GM12878 (cell line): ENCODE data around the gene BTF3L4. TPM values are rescaled to one million over a fixed set of nuclear protein-coding genes. Genes with fewer than 3 reads are reported as not detected.

Experiments used
- BMI1 ChIP-seq: fragments of 450-650 bp; IDR thresholded peaks from 2 replicates; pipeline ENCODE4 v1.6.1; 2016; ENCODE audit warnings: mild to moderate bottlenecking, moderate library complexity, borderline replicate concordance
- ETV6 ChIP-seq, 2 experiments: fragments of 450-650 bp in 1 of 2; IDR thresholded peaks in 1 of 2; conservative IDR thresholded peaks in 1 of 2; 2 replicates each; pipeline ENCODE4 v1.6.1; 2014; ENCODE audit warnings: antibody characterized with exemption in 1 of 2, borderline replicate concordance in 1 of 2, low read depth in 1 of 2, mild to moderate bottlenecking in 1 of 2, moderate library complexity in 1 of 2
- GABPA ChIP-seq: IDR thresholded peaks from 2 replicates; pipeline ENCODE4 v1.6.1; 2014; ENCODE audit warnings: antibody characterized with exemption, low read depth, mild to moderate bottlenecking, inconsistent platforms
- IKZF1 ChIP-seq: fragments of 450-650 bp; conservative IDR thresholded peaks from 2 replicates; pipeline ENCODE4 v1.6.1; 2017; ENCODE audit warnings: antibody characterized with exemption, mild to moderate bottlenecking
- MEF2A ChIP-seq: IDR thresholded peaks from 2 replicates; pipeline ENCODE4 v1.6.1; 2011; ENCODE audit warnings: low read depth, mild to moderate bottlenecking, low read length, moderate library complexity; ENCODE audit not compliant: insufficient read depth
- NBN ChIP-seq: fragments of 450-650 bp; IDR thresholded peaks from 2 replicates; pipeline ENCODE4 v1.6.1; 2016
- POLR2A ChIP-seq: IDR thresholded peaks from 2 replicates; pipeline ENCODE4 v1.6.1; 2011; ENCODE audit warnings: low read depth, mild to moderate bottlenecking, low read length
- POU2F2 ChIP-seq: IDR thresholded peaks from 3 replicates; pipeline ENCODE4 v1.6.1; 2011; ENCODE audit warnings: low read depth, mild to moderate bottlenecking, low read length, borderline replicate concordance
- RAD51 ChIP-seq: fragments of 450-650 bp; IDR thresholded peaks from 2 replicates; pipeline ENCODE4 v1.6.1; 2016; ENCODE audit warnings: moderate library complexity, mild to moderate bottlenecking, inconsistent platforms
- SMAD5 ChIP-seq: IDR thresholded peaks from 2 replicates; pipeline ENCODE4 v1.6.1; 2016; ENCODE audit warnings: antibody characterized with exemption, low read depth
- SPI1 ChIP-seq: IDR thresholded peaks from 2 replicates; pipeline ENCODE4 v1.6.1; 2011; ENCODE audit warnings: low read depth, mild to moderate bottlenecking, low read length, moderate library complexity, borderline replicate concordance; ENCODE audit not compliant: insufficient read depth
- polyA plus RNA-seq, 11 experiments: library from polyadenylated mRNA; depleted of rRNA in 4 of 11; unstranded in 6 of 11; stranded (reverse) in 5 of 11; fragments of >200 nt; fragmentation: Nextera tagmentation in 4 of 11; fragmentation: Illumina TruSeq in 1 of 11; extraction: Ambion mirVana in 4 of 11; extraction: Trizol in 1 of 11; gene quantifications; 1 replicate in 1 of 11; 2 replicates in 10 of 11; pipeline versions ENCODE4 v1.2.1 to v1.2.3, GENCODE V29; 2011 to 2016; ENCODE audit warnings: inconsistent platforms in 2 of 11, missing spikeins in 2 of 11, low read depth in 1 of 11
- total RNA-seq, 4 experiments: library from RNA; depleted of rRNA in 3 of 4; stranded (reverse); fragments of >200 nt in 3 of 4; fragmentation: Illumina TruSeq in 1 of 4; extraction: Trizol in 1 of 4; gene quantifications; 2 replicates each; pipeline versions ENCODE4 v1.2.1 to v1.2.3, GENCODE V29; 2013 to 2021
- TF ChIP-seq, protein P1 (sequence below): fragments of 450-650 bp; formaldehyde crosslinking; IDR thresholded peaks from 2 replicates; pipeline ENCODE4 v1.4.0; 2022; ENCODE audit warnings: mild to moderate bottlenecking, moderate library complexity
- TF ChIP-seq, protein P2 (sequence below): fragments of 450-650 bp; conservative IDR thresholded peaks from 2 replicates; pipeline ENCODE4 v1.6.1; 2017; ENCODE audit warnings: mild to moderate bottlenecking, moderate library complexity
- TF ChIP-seq, protein P3 (sequence below): fragments of 450-650 bp; IDR thresholded peaks from 2 replicates; pipeline ENCODE4 v1.6.1; 2016; ENCODE audit warnings: mild to moderate bottlenecking, moderate library complexity, borderline replicate concordance
- TF ChIP-seq, protein P4 (sequence below): IDR thresholded peaks from 2 replicates; pipeline ENCODE4 v1.6.1; 2012; ENCODE audit warnings: mild to moderate bottlenecking, low read depth, low read length

BTF3L4 gene
- total and polyA plus RNA-seq, 10 of the 15 experiments (the other 5 are each of a cell fraction or from before 2014, with no cell fraction given): 25.0 to 76.9 (median 66.8) TPM

DNA sequence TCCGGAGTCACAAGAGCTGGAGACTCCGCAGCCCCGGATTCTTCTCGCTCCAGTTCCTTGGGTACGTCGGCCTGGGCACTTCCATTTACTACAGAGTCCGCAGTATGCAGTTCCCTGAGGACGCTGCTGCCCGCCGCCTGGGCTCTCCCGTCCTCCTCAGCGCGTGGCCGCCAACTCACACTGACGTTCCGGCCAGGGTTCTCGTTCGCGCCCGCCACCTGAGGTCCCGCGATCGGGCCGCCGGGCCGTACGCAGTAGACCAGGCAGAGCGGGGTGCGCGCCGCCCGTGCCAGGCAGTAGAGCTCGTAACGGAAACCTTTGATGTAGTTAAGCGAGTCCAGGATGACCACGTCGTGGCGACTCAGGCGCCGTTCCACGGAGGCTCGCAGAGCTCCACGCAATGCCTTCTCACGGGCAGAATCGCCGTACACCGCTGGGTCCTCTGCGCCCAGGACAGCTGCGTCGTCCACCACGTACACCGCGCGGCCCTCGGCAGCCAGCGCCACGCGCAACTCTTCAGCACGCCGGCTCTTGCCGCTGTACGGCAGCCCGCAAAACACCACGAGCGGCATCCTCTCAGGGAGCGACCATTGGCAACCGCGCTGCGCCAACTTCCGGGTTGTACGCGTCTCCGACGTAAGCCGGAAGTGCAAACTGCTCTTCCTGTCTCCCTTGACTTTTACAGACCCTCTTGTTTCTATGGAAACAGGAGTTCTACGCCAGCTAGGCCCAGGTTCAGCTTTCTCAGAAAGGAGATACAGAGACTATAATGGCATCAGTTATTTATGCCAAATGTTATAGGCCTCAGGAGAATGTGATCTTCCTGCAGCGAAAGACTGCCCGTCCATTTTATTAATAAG, 22.7 kb upstream of the BTF3L4 start, which contains the start of gene KTI12 (continued):
- TF ChIP-seq, protein P1, sequence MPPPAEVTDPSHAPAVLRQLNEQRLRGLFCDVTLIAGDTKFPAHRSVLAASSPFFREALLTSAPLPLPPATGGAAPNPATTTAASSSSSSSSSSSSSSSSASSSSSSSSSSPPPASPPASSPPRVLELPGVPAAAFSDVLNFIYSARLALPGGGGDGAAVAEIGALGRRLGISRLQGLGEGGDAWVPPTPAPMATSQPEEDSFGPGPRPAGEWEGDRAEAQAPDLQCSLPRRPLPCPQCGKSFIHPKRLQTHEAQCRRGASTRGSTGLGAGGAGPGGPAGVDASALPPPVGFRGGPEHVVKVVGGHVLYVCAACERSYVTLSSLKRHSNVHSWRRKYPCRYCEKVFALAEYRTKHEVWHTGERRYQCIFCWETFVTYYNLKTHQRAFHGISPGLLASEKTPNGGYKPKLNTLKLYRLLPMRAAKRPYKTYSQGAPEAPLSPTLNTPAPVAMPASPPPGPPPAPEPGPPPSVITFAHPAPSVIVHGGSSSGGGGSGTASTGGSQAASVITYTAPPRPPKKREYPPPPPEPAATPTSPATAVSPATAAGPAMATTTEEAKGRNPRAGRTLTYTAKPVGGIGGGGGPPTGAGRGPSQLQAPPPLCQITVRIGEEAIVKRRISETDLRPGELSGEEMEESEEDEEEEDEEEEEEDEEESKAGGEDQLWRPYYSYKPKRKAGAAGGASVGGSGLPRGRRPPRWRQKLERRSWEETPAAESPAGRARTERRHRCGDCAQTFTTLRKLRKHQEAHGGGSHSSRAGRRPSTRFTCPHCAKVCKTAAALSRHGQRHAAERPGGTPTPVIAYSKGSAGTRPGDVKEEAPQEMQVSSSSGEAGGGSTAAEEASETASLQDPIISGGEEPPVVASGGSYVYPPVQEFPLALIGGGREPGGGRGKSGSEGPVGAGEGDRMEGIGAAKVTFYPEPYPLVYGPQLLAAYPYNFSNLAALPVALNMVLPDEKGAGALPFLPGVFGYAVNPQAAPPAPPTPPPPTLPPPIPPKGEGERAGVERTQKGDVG (CRISPR knock-in tag): no peak
- TF ChIP-seq POU2F2 (peak; percentile 71; the same call in 2 of the 3 replicates), ETV6 (conservative IDR thresholded peaks at IDR 0.05 in 1 of 2, IDR thresholded peaks at IDR 0.05 in 1 of 2; ENCODE audit: borderline replicate concordance in 1 of 2, low read depth in 1 of 2) (peak in 1 of 2 experiments; percentile 69; a peak in 1 of 4 replicates), POLR2A (peak; percentile 98), BMI1 (peak; percentile 93), RAD51 (no peak), NBN (0 out of 2 replicates have a peak, but pooled peaks have one; percentile 13), GABPA (peak; percentile 90), MEF2A (no peak), SPI1 (peak; percentile 54; the same call in 1 of the 2 replicates), SMAD5 (peak; percentile 81), IKZF1 (peak; percentile 74)
- TF ChIP-seq, protein P2, sequence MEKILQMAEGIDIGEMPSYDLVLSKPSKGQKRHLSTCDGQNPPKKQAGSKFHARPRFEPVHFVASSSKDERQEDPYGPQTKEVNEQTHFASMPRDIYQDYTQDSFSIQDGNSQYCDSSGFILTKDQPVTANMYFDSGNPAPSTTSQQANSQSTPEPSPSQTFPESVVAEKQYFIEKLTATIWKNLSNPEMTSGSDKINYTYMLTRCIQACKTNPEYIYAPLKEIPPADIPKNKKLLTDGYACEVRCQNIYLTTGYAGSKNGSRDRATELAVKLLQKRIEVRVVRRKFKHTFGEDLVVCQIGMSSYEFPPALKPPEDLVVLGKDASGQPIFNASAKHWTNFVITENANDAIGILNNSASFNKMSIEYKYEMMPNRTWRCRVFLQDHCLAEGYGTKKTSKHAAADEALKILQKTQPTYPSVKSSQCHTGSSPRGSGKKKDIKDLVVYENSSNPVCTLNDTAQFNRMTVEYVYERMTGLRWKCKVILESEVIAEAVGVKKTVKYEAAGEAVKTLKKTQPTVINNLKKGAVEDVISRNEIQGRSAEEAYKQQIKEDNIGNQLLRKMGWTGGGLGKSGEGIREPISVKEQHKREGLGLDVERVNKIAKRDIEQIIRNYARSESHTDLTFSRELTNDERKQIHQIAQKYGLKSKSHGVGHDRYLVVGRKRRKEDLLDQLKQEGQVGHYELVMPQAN: no peak; the same call in none of the 2 replicates
- TF ChIP-seq, protein P3, sequence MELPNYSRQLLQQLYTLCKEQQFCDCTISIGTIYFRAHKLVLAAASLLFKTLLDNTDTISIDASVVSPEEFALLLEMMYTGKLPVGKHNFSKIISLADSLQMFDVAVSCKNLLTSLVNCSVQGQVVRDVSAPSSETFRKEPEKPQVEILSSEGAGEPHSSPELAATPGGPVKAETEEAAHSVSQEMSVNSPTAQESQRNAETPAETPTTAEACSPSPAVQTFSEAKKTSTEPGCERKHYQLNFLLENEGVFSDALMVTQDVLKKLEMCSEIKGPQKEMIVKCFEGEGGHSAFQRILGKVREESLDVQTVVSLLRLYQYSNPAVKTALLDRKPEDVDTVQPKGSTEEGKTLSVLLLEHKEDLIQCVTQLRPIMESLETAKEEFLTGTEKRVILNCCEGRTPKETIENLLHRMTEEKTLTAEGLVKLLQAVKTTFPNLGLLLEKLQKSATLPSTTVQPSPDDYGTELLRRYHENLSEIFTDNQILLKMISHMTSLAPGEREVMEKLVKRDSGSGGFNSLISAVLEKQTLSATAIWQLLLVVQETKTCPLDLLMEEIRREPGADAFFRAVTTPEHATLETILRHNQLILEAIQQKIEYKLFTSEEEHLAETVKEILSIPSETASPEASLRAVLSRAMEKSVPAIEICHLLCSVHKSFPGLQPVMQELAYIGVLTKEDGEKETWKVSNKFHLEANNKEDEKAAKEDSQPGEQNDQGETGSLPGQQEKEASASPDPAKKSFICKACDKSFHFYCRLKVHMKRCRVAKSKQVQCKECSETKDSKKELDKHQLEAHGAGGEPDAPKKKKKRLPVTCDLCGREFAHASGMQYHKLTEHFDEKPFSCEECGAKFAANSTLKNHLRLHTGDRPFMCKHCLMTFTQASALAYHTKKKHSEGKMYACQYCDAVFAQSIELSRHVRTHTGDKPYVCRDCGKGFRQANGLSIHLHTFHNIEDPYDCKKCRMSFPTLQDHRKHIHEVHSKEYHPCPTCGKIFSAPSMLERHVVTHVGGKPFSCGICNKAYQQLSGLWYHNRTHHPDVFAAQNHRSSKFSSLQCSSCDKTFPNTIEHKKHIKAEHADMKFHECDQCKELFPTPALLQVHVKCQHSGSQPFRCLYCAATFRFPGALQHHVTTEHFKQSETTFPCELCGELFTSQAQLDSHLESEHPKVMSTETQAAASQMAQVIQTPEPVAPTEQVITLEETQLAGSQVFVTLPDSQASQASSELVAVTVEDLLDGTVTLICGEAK: peak; percentile 92
- TF ChIP-seq, protein P4, sequence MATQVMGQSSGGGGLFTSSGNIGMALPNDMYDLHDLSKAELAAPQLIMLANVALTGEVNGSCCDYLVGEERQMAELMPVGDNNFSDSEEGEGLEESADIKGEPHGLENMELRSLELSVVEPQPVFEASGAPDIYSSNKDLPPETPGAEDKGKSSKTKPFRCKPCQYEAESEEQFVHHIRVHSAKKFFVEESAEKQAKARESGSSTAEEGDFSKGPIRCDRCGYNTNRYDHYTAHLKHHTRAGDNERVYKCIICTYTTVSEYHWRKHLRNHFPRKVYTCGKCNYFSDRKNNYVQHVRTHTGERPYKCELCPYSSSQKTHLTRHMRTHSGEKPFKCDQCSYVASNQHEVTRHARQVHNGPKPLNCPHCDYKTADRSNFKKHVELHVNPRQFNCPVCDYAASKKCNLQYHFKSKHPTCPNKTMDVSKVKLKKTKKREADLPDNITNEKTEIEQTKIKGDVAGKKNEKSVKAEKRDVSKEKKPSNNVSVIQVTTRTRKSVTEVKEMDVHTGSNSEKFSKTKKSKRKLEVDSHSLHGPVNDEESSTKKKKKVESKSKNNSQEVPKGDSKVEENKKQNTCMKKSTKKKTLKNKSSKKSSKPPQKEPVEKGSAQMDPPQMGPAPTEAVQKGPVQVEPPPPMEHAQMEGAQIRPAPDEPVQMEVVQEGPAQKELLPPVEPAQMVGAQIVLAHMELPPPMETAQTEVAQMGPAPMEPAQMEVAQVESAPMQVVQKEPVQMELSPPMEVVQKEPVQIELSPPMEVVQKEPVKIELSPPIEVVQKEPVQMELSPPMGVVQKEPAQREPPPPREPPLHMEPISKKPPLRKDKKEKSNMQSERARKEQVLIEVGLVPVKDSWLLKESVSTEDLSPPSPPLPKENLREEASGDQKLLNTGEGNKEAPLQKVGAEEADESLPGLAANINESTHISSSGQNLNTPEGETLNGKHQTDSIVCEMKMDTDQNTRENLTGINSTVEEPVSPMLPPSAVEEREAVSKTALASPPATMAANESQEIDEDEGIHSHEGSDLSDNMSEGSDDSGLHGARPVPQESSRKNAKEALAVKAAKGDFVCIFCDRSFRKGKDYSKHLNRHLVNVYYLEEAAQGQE: 0 out of 2 replicates have a peak, but pooled peaks have one; percentile 2
